ENCODE results near the gene GRAMD4.

DNA sequence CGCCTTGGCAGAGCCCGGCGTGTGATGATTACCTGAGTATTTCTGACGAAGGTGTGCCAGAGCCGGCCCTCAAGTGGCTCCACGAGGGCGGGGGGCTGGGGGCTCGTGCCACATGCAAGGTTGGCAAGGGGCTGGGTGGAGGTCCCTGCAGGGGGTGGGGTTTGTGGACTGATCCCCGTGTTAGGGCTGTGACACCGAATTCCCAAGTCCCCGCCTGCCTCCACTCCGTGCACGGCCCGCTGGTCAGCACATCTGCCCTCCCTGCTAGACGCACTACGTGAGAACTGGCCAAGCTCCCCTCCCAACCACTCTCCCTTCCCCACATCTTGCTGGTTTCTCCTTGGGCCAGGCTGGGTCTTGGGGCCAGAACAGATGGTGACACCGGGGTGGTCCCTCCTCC, 34.2 kb downstream of the GRAMD4 start:
- TF ChIP-seq, protein P1, sequence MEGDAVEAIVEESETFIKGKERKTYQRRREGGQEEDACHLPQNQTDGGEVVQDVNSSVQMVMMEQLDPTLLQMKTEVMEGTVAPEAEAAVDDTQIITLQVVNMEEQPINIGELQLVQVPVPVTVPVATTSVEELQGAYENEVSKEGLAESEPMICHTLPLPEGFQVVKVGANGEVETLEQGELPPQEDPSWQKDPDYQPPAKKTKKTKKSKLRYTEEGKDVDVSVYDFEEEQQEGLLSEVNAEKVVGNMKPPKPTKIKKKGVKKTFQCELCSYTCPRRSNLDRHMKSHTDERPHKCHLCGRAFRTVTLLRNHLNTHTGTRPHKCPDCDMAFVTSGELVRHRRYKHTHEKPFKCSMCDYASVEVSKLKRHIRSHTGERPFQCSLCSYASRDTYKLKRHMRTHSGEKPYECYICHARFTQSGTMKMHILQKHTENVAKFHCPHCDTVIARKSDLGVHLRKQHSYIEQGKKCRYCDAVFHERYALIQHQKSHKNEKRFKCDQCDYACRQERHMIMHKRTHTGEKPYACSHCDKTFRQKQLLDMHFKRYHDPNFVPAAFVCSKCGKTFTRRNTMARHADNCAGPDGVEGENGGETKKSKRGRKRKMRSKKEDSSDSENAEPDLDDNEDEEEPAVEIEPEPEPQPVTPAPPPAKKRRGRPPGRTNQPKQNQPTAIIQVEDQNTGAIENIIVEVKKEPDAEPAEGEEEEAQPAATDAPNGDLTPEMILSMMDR (conservative IDR thresholded peaks at IDR 0.05; ENCODE audit: low read length), result no peak
- no peak for TF ChIP-seq EZH2phosphoT487 (IDR thresholded peaks at IDR 0.05; ENCODE audit: borderline replicate concordance, low read depth, low read length)
